HG03045 (cell line): Measurements from ENCODE around the gene GJD2.

Experiments used
- ATAC-seq: cut with Tn5 transposase; IDR thresholded peaks from one replicate; pipeline ENCODE4 v1.9.1; 2021; ENCODE audit warnings: mild to moderate bottlenecking, moderate library complexity; ENCODE audit not compliant: unreplicated experiment

The GJD2 gene

DNA sequence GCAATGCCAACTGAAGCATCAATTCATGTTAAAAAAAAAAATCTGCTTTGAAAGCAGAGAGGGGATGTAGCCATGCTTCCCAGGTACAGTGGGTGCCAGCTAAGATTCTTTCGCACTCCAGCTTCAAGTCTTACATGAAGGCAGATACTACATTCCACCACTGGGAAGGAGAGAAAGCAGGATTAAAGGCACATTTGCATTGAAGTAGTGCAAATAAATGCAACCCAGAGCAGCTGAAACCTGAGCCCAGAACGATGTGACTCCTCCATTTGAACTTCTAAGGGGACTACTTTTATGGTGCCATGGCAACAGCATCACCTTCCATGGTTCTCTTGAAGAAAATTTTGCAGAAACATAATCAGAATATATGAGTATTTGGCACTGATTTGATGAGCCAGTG, 19.1 kb upstream of the GJD2 start:
- no peak for ATAC-seq

- ATAC-seq: no peak
Observed at GRCh38 chr15:34773013-34773412, 18.2 kb upstream of the GJD2 start.

DNA sequence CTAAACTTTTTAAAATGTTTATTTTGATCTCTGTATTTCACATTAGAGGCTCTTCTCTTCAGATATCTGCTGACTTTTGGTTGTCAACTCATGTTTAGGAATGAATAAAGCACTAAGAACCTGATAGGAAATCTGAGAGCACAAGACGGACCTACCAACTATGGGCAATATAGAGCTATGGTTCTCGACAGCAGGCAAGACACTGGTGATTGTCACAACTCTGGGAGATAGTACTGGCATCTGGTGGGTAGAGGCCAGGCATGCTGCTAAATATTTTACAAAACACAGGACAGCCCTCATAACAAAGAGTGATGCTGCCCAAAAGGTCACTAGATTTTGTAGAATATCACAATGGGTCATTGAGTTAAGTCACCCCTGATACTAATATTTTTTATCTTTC, 17.5 kb upstream of the GJD2 start:
- ATAC-seq: no peak

- ATAC-seq: no peak
Observed at GRCh38 chr15:34769711-34770110, 14.9 kb upstream of the GJD2 start.

GRCh38 chr15:34768530-34768929, 13.7 kb upstream of the GJD2 start:
- no peak for ATAC-seq

GRCh38 chr15:34765741-34766140, 10.9 kb upstream of the GJD2 start:
- ATAC-seq: no peak

DNA sequence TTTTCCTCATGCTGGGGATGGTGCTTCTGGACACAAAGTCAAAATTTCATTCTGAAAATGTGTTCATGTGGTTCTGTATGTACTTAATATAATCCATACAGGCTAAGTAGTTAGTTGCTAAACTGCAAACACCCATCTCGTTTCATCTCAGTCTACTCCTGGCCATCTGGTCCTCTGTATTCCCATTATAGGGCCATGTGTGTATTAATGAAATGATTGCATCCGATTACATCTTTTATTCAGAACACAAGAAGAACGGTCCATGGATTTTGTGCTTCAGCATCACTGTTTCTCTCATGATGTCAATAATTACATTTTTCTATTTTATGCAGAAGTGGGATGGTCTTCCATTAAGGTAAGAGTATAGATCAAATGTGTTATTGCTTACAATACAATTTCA, 6.1 kb upstream of the GJD2 start:
- ATAC-seq: no peak

- ATAC-seq: no peak
Observed at GRCh38 chr15:34759992-34760391, 5.2 kb upstream of the GJD2 start.

GRCh38 chr15:34759347-34759746, 4.5 kb upstream of the GJD2 start:
- ATAC-seq: no peak

DNA sequence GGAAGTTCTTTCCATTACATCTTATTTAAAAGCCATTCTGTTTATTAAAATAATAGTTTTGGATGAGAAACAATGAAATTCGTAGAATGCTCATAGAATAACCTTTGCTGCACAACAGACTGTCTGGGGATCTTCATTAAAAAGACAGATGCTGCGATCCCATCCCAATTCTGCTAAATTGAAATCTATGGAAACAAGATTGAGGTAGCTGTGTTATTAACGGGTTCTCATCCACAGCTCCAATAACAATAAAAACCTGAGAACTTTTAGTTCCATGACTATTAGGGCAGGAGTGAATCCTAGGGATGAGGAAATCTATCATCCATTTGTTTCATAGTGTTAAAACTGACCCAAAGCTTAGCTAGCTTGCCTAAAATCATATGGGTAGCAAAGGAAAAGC, 2.5 kb upstream of the GJD2 start:
- no peak for ATAC-seq

GRCh38 chr15:34755419-34755773, 598 bp upstream of the GJD2 start:
- no peak for ATAC-seq

DNA sequence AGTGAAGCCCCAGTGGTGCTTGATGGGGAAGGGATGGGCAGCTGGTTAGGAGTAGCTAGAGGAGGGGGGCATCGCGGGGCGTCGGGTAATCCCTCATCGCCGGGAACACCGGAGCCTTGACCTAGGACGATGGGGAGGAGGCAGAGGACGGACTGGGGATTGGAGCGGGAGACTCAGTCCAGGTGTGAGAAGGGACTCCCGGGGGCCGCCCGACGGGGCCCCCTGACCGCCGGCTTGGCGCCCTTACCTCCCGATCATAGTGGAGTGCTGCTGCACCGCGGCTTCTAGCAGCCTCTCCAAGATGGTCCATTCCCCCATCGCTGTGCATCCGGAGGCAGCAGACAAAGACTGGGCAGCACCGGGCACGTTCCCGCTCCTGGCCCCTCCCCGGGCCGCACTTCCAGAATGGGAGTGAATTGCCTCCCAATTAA, 612 bp downstream of the GJD2 start:
- ATAC-seq: no peak

- ATAC-seq: no peak
Observed at GRCh38 chr15:34753236-34753894, 1.4 kb downstream of the GJD2 start.

GRCh38 chr15:34749691-34750090, 5.1 kb downstream of the GJD2 start:
- ATAC-seq: no peak

DNA sequence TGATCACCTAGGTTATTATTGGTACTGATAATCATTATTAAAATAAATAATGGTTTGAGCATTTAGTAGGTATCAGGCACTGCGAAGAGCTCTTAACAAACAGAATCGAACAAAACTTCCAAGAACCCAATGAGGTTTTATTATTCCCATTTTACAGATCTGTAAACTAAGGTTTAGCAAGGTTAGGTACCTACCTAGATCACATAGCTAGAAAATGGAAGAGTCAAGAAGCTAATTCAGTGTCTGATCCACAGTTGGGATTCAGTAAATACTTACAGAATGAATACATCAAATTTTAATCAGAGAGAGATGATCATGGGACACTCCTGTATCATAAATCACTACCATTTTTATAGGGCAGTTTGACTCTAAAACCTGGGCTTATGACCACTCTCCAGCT, 15.5 kb downstream of the GJD2 start:
- ATAC-seq: no peak

DNA sequence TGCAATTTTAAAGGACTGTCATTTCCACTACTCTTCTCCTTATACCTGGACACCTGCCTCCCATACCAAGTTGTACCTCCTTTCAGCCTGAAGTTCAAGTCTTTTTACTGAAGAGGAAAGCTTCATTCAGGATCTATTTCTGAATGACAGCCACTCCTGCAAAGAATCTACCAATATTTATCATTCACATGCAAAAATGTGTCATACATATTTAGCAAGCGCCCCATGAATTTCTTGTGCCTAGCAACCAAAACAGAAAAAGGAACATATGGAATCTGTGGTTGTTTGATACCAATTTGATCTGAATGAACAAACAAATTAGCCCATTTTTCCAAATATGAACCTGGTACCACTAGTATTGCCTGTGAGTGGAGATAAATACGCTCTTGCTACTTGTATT, 16.8 kb downstream of the GJD2 start:
- no peak for ATAC-seq

DNA sequence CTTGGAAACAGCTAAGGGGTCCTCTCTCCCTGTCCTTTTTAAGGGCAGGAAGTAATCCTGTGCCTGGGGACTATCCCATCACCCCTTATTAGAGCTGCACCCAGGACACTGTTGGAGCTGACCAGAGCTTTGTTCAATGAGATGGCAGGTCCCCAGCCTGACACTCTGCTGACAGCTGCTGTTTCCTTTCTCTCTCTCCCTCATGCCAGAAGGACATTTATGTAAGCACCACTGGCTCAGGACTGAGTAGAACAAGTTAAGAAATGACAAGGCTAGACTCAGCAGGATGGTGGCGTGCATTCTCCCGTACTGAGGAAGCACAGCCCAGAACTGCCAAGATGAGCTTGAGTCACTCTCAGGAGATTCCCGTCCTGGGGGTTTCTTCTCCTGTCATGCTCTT, 17.3 kb downstream of the GJD2 start:
- ATAC-seq: no peak

DNA sequence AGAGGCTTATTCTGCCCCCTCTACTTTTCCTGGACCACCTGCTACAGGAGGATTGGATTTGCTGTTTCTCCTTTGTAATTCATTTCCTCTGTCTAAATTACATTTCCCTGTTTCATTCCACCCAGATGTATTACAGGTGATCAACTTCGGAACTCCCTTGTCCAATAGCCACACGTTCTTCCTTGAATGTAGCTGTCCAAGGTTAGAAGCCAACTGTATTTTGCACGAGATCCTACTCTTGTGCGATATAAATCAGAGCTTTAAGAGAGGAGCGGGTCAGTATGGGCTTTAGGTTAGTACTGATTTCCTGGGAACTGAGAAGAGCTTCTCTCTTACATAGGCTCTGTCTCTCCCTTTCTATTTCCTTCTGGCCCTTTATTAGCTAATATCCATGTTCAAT, 20.5 kb downstream of the GJD2 start:
- ATAC-seq: no peak

DNA sequence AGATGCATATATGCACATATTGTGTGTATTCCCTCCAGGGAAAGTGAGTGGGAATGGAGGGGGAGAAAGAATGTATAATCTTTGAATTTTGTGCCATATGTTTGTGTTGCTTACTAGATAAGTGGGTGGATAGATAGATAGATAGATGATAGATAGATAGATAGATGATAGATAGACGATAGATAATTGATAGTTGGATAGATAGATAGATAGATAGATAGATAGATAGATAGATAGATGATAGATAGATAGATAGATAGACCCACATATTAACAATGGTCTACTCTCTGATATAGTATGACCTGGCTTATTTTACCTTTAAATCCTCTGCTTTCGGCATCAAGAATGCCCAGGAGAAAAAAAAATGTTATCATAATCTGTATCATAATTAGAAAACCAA, 21.2 kb downstream of the GJD2 start:
- ATAC-seq: no peak

DNA sequence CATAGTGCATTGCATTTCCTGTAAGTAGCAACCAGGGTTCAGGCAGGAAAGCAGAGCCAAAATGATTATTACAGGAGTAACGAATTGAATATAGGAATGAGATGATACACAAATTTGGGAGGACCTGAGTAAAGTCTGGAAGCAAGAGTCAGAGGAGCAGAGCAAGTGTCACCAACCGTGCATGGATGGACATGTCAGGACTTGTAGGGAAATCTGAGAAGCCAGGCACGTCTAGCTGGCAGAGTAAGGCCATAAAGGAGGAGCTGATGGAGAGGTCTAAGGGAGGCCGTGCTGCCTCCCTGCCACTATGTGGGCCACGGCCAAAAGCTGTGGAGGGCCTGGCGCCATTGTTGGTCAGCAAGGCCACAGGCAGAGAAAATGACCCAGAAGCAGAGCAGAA, 22.4 kb downstream of the GJD2 start:
- ATAC-seq: no peak

DNA sequence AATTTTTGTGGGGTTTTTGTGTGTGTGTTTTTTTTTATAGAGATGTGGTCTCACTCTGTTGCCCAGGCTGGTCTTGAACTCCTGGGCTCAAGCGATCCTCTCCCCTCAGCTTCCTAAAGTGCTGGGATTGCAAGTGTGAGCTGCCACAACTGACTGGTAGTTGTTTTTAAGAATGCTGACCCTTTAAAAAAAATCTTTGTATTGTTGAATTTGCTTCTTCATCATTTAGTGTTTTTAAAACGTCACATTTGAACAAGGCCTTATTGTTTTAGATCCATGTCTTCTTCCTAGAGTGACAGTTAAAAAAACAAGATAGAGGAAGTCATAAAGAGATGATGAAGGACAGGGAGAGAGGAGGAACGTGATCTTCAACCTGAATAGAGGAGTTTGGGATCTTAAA, 24.1 kb downstream of the GJD2 start:
- no peak for ATAC-seq

- no peak for ATAC-seq
Observed at GRCh38 chr15:34729886-34730285, 24.9 kb downstream of the GJD2 start.

DNA sequence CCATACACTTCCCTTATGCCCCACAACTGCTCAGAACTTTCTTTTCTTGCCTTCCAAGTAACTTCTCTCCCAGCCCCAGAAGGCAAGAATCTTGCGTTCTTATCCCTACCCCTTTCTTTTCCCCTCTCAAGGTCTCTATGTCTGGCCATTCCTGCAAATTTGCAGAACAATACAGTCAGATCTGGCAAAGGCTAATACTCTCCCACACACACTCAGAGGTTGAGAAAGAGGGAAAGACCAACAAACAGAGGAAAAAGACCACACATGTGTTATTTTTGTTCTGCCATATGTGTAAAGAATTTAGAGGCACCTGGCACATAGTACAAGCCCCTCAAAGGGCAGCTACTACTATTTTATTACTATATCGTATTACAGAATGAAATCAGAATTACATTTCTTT, 25.7 kb downstream of the GJD2 start:
- no peak for ATAC-seq
